Adipocyte (in vitro differentiated cells): Measurements from ENCODE around the gene ASTN2.
A peak's percentile ranks its signal among the peaks of the same experiment; 100 is the strongest.
"Not testable (repeated sequence)": the region's sequence is repeated elsewhere in the genome, so short reads cannot be mapped to it uniquely, and the experiment has no call there.

Source experiments
- DNase-seq: peaks from one replicate; pipeline ENCODE4 v3.0.0-alpha.2; 2015; ENCODE audit warnings: low read depth
- H3K27me3 ChIP-seq: replicated peaks from 2 replicates; pipeline ENCODE4 v1.7.0; 2013; ENCODE audit warnings: mild to moderate bottlenecking, low read length, moderate library complexity; ENCODE audit not compliant: control insufficient read depth, insufficient read depth
- H3K36me3 ChIP-seq: 2 replicates; pipeline ENCODE4 v1.7.0; 2013; ENCODE audit warnings: low read length, mild to moderate bottlenecking, moderate library complexity; ENCODE audit not compliant: control insufficient read depth, insufficient read depth, severe bottlenecking
- H3K4me1 ChIP-seq: 2 replicates; pipeline ENCODE4 v1.7.0; 2013; ENCODE audit warnings: mild to moderate bottlenecking, low read length, moderate library complexity; ENCODE audit not compliant: control insufficient read depth, insufficient read depth
- H3K4me3 ChIP-seq: 2 replicates; pipeline ENCODE4 v1.7.0; 2013; ENCODE audit warnings: mild to moderate bottlenecking, low read length, moderate library complexity
- H3K9ac ChIP-seq: 2 replicates; pipeline ENCODE4 v1.7.0; 2013; ENCODE audit warnings: mild to moderate bottlenecking, low read length, moderate library complexity
- H3K9me3 ChIP-seq: 2 replicates; pipeline ENCODE4 v1.7.0; 2013; ENCODE audit warnings: mild to moderate bottlenecking, low read length, moderate library complexity; ENCODE audit not compliant: control insufficient read depth

ASTN2 gene

GRCh38 chr9:116701940-116702642 is 712.8 kb downstream of the ASTN2 start:
- no peak for DNase-seq
- no peaks in the 10 kb centered on the region for H3K9me3 ChIP-seq
- H3K9ac ChIP-seq, result no peak overlapping the region
- no peaks in the 10 kb centered on the region for H3K27me3 ChIP-seq
- peaks cover 37% of the 10 kb centered on the region for H3K36me3 ChIP-seq
- H3K4me3 ChIP-seq, result no peak overlapping the region
- H3K4me1 ChIP-seq, result peaks cover 22% of the 10 kb centered on the region

- peaks cover 37% of the 10 kb centered on the region for H3K36me3 ChIP-seq
- no peak overlapping the region for H3K4me3 ChIP-seq
- H3K27me3 ChIP-seq, result no peaks in the 10 kb centered on the region
- no peak overlapping the region for H3K9ac ChIP-seq
- no peaks in the 10 kb centered on the region for H3K9me3 ChIP-seq
- DNase-seq, result no peak
- peaks cover 28% of the 10 kb centered on the region for H3K4me1 ChIP-seq
These were observed 713.7 kb downstream of the ASTN2 start for GRCh38 chr9:116700882-116701865.

GRCh38 chr9:116700279-116700678 is 714.6 kb downstream of the ASTN2 start:
- Histone ChIP-seq H3K27me3 (no peaks in the 10 kb centered on the region), H3K4me1 (peaks cover 28% of the 10 kb centered on the region), H3K9me3 (no peaks in the 10 kb centered on the region), H3K9ac (no peak overlapping the region), H3K4me3 (no peak overlapping the region), H3K36me3 (peaks cover 37% of the 10 kb centered on the region)
- DNase-seq, result no peak

GRCh38 chr9:116697887-116698286 is 717.0 kb downstream of the ASTN2 start:
- Histone ChIP-seq H3K4me1 (peaks cover 46% of the 10 kb centered on the region), H3K36me3 (peaks cover 41% of the 10 kb centered on the region), H3K4me3 (no peak overlapping the region), H3K9ac (no peak overlapping the region), H3K9me3 (no peaks in the 10 kb centered on the region), H3K27me3 (no peaks in the 10 kb centered on the region)
- DNase-seq, result no peak

GRCh38 chr9:116697362-116697761 is 717.5 kb downstream of the ASTN2 start:
- no peak overlapping the region for H3K4me3 ChIP-seq
- peak; percentile 43 for DNase-seq
- H3K9me3 ChIP-seq, result no peaks in the 10 kb centered on the region
- peaks cover 41% of the 10 kb centered on the region for H3K36me3 ChIP-seq
- peaks cover 50% of the 10 kb centered on the region for H3K4me1 ChIP-seq
- no peak overlapping the region for H3K9ac ChIP-seq
- H3K27me3 ChIP-seq, result no peaks in the 10 kb centered on the region

GRCh38 chr9:116695438-116695837 is 719.4 kb downstream of the ASTN2 start:
- H3K9me3 ChIP-seq, result no peaks in the 10 kb centered on the region
- no peaks in the 10 kb centered on the region for H3K27me3 ChIP-seq
- H3K9ac ChIP-seq, result no peak overlapping the region
- peaks cover 37% of the 10 kb centered on the region for H3K4me1 ChIP-seq
- peaks cover 40% of the 10 kb centered on the region for H3K36me3 ChIP-seq
- no peak for DNase-seq
- no peak overlapping the region for H3K4me3 ChIP-seq

GRCh38 chr9:116694785-116695291 is 720.0 kb downstream of the ASTN2 start:
- Histone ChIP-seq H3K9ac (no peak overlapping the region), H3K36me3 (peaks cover 34% of the 10 kb centered on the region), H3K4me1 (peaks cover 37% of the 10 kb centered on the region), H3K4me3 (no peak overlapping the region), H3K9me3 (no peaks in the 10 kb centered on the region), H3K27me3 (no peaks in the 10 kb centered on the region)
- no peak for DNase-seq

GRCh38 chr9:116693233-116693731 is 721.6 kb downstream of the ASTN2 start:
- H3K9ac ChIP-seq, result no peak overlapping the region
- DNase-seq, result peak; percentile 19
- no peaks in the 10 kb centered on the region for H3K27me3 ChIP-seq
- H3K4me1 ChIP-seq, result peaks cover 45% of the 10 kb centered on the region
- H3K4me3 ChIP-seq, result no peak overlapping the region
- no peaks in the 10 kb centered on the region for H3K9me3 ChIP-seq
- peaks cover 18% of the 10 kb centered on the region for H3K36me3 ChIP-seq

- DNase-seq, result no peak
- H3K9me3 ChIP-seq, result no peaks in the 10 kb centered on the region
- no peaks in the 10 kb centered on the region for H3K27me3 ChIP-seq
- H3K4me3 ChIP-seq, result no peak overlapping the region
- H3K4me1 ChIP-seq, result peaks cover 47% of the 10 kb centered on the region
- H3K36me3 ChIP-seq, result peaks cover 11% of the 10 kb centered on the region
- no peak overlapping the region for H3K9ac ChIP-seq
These were observed 722.2 kb downstream of the ASTN2 start for GRCh38 chr9:116692616-116693015.

GRCh38 chr9:116691607-116692006 is 723.2 kb downstream of the ASTN2 start:
- Histone ChIP-seq H3K9me3 (no peaks in the 10 kb centered on the region), H3K4me1 (peaks cover 40% of the 10 kb centered on the region), H3K27me3 (no peaks in the 10 kb centered on the region), H3K36me3 (peaks cover 9% of the 10 kb centered on the region), H3K9ac (no peak overlapping the region), H3K4me3 (no peak overlapping the region)
- DNase-seq, result no peak

GRCh38 chr9:116690805-116691204 is 724.1 kb downstream of the ASTN2 start:
- H3K4me3 ChIP-seq, H3K27me3 ChIP-seq, H3K9ac ChIP-seq, H3K36me3 ChIP-seq, H3K9me3 ChIP-seq, DNase-seq: not testable (repeated sequence)
- peaks cover 45% of the 10 kb centered on the region for H3K4me1 ChIP-seq
